GM21367 (cell line): ENCODE data around the gene TMEM132C.

Experiments
- ATAC-seq: cut with Tn5 transposase; IDR thresholded peaks from one replicate; pipeline ENCODE4 v1.9.1; 2021; ENCODE audit not compliant: unreplicated experiment

The TMEM132C gene

DNA sequence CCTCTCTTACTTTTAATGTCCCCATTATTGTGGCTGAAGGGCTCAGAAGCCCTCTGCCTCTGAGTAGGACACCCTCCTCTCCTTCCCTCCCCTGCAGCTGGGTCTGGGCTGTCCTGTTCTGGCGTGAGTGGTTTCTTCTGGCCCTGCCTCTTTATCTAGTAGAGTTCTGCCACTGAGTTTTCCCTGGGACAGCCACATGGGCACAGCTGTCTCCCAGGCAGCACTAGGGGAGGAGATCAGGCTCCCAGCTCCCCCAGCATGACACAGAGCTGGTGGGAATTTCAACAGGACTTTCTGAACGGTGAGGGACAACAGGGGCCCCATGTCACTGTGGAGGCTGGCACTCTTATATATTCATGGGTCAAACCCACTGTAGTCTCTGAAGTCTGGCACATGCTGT is 21.4 kb downstream of the TMEM132C start:
- no peak for ATAC-seq

DNA sequence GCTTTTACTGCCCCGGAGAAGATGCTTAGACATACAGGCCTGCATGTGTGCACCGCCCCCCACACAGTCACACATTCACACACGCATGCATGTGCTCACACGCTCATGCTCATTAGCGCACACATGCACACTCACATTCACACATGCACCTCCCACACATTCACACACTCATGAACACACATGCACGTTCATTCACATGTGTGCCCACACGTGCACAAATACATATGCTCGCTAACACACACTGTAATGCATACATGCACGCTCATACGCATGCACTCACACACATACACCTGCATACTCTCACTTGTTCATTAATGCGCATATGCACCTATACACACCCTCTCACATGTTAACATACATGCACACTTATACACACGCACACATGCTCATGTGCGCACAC is 21.9 kb downstream of the TMEM132C start:
- no peak for ATAC-seq

DNA sequence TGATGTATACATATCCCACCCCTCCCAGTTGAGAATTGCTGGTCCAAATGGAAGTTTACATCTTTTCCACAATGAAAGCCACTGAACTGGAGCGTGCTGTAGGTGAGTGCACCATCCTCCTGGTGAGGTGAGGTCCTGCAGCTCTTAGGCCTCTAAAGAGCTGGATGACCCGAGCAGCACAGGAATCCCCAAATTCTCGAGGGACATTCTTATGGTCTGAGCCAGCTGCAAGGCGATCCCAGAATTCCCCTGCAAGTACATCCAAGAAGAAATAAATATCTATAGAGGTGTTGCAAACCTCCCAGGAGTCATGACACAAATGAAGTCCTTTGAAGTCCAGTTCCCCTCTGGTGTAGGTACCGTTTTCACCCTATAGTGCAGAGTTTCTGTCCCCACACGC is 24.0 kb downstream of the TMEM132C start:
- no peak for ATAC-seq

DNA sequence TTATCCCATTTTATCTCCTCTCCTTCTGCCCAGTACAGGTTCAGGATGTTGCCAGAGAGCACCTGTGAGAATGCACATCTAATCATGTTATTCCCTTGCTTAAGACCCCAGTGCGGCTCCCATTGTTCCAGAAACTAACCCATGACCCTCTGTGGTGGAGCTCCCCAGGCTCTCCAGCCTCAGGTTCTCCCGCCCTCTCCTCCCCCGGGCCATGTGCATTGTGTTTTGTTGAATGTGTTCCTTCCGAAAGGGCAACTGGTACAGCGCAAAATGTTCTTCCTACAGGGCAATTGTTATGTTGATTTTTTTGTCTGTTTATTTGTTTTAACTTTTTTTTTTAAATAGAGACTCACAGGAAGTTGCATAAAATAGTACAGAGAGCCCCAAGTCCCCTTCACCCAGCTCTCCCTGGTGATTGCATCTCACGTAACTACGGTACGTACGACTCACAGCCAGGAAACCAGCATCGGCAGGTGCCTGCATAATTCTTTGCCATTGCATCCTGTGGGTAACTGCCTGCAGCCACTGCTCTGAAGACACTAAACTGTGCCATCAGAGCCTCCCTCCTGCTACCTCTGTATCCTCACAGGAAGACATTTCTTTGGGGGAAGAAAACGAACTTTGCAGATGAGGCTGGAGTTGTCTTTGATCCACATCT is 31.2 kb downstream of the TMEM132C start:
- no peak for ATAC-seq

DNA sequence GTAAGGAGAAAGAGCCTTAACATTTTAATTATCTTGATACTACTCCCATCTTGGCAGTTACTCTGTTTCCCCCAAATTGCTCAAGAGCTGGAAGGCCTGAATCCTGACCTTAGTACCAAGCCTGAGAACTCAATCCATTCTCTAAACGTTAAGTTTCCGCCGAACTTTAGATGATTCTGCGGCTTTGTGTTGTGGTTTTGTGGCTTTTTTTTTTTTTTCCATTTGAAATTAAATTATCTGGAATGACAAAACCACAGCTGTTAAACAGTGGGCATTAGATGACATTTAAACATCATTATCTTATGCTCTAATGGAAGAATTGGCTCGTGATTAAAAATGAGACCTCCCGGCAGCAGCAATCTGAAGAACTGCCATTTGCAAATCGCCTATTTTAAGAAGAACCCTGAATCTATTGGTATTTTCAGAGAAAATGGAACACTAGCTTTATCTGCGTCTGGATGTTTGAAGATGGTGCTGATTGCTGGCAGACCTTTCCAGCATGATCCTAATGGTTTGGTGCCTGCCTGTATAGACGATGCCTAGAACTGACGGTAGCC is 38.4 kb downstream of the TMEM132C start:
- ATAC-seq = no peak

DNA sequence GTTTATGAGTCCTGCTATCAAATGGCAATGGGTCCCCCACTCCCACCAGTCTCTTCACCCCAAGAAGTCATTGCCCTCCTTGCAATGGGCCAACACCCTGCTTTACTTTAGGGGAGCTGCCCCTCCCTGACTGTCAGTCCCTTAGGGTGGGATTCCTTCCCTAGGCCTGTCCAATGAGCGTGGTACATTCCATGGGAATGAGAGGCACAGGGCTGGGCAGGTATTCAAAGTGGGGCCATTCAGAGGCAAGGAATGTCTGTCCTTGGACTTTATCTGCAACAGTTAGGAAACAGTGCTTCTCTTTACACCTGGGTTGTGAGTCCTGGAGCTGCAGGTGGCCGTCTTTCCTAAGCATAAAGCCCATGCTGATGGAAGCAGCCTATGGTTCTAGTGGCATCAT is 40.8 kb downstream of the TMEM132C start:
- ATAC-seq = no peak

DNA sequence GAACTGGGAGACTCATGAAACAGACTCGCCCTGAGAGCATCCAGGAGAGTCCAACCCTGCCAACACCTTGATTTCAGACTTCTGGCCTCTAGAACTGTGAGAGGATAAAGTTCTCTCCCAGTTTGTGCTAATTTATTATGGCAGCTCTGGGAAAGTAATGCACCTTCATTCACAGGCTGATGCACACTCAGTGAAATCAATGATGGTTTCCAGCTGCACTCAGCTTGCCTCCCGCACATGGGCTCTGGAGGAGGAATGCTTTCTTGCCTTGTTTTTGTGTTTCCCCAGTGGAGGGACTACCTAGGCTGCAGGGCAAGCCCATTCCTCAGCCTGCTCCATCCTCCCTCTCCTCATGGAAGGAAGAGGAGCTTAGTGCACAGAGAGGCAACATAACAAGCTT is 45.7 kb downstream of the TMEM132C start:
- ATAC-seq = no peak

DNA sequence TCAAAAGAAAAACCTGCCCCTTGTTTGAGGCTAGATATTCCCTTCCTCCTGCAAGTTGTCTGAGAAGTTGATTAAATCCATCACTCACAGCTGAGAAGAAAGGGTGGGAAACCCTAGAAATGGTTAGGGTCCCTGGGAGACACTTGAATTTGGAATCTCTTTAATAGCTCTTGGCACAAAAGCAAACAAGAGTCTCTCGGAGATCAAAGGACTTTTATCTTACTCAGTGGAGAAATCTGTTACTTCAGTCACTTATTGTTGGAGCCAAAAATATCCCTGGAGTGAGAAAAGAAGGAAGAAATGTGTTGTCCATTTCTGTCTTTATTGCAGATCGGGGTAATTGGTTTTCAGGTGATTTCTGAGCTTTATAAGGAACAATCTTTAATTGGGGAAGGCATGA is 47.0 kb downstream of the TMEM132C start:
- no peak for ATAC-seq

DNA sequence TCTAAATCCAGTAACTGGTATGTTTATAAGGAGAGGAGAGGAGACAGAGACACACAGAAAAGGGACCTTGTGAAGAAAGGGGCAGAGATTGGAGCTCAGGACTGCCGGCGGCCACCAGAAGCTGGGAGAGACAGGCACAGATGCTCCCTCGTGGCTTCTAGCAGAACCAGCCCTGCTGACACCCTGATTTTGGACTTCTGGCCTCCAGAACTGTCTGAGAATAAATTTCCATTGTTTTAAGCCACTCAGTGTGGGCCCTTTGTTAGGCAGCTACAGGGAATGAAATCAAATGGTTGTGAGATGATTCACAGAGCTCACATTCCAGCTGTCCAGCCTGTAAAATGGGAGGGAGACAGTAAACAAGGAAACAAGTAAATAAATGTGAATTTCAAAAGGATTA is 47.6 kb downstream of the TMEM132C start:
- ATAC-seq = no peak

DNA sequence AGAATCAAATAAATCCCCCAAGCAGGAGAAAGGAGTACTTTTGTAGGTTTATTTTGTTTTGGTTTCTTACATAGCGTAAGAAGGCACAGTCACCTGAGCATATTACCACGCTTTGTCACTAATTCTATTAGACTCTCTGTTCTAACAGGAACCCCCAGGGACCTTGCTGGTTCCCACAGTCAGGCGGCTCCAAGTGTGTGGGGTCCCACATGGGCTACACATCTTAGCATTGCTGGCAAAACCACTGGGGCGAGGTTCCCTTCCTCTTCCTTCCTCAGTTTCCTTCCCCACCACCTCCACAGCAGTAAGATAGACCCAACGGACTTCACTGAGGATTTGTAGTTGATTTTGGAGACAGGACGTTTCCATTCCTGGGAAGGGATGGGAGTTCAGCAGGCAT is 49.1 kb downstream of the TMEM132C start:
- ATAC-seq = no peak

DNA sequence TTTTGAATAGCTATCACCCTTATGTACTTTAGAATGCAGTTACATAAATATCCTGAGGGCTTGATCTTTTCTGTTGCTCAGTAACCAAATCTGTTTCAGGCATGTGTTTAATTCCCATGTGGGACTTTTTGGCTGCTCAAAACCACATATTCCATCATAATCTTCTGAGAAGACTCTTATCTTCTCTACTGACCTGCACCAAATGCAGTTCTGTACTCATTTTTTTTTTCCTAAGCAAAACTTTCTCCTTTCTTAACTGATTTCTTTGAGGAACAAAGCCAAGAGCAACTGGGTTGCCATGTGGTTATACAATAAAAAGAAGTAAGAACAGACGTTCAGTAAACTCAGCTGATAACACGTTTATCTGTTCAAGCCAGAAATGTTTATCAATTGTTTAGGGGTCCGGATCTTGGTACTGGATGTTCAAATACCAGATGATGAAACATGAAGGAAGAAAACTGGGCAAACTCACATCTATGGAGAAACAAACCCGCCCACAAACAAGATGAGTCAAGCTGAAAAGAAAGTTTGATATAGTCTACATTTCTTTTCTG is 50.1 kb downstream of the TMEM132C start:
- ATAC-seq = no peak

DNA sequence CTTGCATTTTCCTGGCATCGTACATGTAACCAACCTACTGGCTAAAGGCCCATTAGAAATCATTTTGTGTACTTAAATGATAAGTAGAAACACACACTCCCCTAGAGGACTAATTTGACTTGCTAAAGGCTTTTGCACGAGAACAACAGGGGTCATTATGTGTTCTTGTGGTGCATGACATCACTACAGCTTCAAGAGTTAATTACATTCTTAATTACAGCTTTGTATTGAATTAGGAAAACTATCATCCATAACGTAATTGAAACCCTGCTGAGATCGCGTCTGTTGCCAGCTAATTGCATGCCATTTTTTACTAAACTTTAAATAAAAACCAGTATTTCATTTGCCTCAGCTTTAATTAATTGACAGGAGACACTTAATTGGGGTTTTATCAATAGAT is 51.4 kb downstream of the TMEM132C start:
- no peak for ATAC-seq

DNA sequence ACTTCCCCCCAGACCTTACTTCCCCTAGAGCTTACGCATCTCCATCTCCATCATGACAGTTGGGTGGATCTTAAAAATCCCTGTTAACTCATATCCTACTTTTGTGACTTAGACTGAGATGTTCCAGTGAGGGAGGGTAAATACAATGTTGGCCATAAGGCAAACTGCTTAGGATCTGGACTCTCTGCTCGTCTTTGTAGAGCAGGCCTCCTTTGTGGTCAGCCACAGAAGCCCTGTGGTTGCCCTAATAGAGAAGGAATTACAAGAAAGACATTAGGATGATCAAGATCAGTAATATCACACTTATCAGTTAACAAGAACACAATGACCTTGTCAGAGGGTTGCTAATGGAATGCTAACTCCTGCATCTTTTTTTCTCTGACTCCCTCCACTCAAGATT is 52.0 kb downstream of the TMEM132C start:
- no peak for ATAC-seq

DNA sequence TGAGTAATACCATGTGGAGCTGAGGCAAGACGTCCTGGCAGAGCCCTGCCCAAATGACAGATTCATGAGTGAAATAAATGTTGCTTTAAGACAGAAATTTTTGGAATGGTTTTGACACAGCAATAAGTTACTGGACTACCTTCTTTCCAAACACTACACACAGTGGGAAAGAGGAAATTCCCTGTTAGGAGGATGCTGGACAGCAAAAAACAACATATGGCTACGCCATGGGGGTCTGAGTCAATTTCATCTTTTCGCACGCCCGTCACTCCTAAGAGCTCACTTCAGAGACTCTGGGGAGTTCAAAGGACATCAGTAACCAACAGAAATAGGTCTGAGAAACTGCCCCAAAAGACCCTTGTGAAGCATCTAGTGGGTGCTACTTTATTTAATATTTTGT is 55.4 kb downstream of the TMEM132C start:
- no peak for ATAC-seq

DNA sequence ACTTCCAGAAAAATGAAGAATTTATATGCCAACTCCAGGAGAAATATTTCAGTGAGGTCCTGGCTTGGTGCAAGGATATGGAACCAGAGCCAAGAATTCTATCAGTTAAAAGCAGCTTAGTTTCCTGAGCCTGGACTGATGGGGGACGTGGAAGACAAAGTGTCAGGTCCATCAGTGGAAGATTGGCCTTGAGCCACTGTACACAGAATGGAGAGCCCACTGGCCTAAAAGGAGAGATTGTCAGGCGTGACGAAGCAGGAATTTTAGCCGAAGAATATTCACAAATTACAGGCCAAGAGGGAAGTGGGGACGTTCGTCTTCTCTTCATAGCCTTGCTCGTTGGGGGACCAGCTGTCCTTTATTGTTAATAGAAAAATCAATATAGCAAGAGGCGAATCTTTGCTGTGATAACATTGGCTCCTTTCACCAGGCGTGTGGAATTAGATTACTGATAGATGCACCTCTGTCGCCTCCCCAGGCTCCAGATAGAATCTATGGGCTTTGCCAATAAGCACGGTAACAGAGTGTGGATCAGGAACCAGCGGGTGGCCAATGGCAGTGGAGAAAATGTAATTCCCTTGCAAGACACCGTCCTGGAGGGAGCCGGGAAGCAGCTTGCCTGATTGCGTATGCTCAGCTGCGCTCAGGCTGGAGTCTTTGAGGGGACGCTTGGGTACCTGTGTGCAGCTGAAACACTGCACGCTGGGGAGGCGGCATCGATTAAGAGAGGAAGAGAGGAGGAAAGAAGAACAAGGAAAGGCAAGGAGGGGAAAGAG is 56.4 kb downstream of the TMEM132C start:
- ATAC-seq = no peak

DNA sequence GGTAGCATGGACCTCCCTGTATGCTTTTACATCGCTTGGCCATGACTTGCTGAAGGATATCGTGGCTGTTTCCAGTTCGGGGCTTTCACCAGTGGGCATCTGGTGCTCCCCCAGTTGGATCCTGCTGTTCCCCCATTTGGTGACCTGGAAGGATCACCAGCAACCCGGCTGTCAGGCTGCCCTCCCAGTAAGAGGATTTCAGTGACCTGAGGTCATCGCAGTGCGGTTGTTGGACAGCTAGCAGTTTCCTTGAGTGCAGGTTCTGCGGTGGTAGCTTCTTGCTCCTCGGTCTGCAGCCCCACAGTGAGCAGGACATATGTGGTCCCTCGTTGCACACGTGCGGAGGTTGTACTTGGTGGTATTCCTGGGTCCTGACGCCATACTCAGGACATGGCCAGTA is 58.7 kb downstream of the TMEM132C start:
- ATAC-seq = no peak

DNA sequence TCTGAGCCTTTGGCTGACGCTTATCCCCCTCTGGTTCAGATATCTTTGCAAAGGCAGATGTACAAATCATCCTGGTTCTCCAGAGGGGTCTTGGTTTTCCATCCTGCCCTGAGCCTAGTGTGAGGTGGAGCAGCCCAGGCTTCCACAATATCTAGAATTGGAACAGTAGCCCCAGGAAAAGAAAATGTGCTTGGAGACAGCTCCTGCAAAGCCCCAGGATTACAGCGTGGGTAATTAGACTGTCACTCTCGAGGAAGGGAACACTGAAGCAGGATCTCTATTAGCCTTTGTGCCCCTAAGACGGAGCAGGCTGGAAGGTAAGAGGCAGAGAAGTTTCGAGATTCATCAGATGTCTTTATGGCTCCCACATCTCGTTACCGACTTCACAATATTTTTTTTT is 59.4 kb downstream of the TMEM132C start:
- no peak for ATAC-seq

DNA sequence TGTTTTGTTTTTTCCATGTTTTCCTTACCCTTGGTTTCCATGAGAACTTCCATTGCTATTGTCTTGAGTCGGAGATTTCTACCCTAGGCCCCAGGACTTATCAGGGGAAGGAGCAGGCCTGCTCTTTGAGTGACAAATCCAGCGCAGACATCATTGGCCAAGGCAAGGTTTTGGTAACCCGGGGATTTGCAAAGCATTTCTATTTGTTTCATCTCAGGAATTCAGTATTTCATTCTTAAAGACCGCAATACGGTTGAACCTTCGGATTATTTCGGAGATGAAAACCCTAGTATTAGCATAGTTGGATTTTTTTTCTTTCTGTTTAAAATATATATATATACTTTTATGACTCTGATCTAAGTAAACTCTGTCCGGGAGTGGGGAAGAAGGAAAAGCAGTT is 62.0 kb downstream of the TMEM132C start:
- no peak for ATAC-seq

DNA sequence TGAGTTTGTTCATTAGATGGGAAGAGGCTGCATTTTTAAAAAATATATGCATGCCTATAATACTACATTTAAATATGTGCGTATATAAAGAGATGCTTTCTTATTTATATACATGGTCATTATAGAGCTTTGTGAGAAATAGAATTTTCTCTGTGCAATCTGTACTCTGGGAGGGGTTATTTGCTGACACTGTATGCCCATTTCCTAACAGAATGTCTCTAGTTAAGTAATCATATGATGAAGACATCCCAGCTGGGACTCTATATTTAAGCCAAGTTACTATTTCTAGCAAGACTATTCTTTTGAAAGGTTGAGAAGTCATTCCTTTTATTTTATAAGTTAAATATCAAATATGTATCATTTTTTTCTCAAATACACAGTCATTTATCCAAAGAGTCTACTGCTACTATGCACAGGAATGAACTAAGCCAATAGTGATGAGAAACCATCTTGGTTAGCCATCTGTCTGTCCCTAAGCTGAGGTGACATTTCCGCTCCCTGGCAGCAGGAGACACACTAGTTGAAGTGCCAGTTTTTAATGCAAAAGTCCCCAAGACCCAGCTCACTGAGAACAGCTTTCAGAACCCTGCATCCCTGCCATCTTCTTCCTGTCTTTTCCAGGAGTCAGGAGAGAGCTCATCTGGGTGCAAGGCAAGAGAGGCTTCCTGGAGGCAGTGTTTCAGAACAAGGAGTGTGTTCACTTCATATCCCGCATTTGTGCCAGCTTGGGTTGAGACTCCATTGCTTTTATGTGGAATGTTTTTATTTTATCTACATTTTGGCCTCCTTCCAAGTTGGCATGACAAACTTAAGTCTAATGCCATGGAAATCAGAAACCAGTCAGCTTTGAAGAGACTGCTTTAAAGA is 69.5 kb downstream of the TMEM132C start:
- no peak for ATAC-seq

DNA sequence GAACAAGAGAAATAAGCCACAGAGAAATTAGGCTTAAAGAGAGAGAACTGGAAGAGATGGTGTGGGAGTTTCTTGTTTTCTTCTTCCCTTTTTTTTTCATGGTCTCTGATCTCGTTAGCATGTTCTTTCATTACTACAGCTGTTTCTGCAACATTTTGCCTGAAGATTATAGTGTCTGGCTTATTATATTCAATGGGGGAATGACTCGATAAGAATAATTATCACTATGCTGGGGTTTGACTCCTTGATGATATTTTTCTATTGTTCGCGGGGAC is 70.0 kb downstream of the TMEM132C start:
- no peak for ATAC-seq

DNA sequence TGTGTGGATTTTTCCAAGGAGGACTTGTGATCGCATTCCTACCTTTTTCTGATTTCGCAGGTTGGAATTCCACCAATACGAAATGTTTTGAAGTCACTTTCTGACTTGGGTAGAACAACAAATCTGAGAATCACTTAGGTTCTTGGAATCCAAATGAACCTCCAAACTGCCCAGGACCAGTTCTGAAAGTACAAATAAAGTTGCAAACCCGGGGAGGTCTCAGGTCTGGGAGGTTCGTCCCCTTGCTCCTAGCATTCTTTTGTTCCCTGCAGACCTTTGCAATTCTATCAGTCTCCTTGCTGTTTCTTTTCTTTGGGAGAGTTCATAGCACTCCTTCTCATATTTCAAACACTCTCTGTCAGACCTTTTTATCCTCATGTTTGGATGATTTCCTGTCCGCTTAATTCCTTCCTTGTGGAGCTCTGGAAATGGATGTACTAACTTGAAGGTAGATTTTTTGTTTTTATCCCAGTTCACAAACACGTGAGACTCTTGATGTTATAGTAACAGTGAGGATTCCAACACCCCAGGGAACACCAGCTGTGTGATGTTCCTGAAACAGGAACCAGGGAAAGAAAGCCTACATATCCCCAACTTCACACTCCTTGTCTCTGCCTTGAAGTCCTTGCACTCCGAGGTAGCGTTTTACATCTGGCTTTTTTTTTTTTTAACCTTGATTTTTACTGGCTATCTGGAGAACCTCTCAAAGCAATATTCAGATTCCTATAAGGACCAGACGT is 70.6 kb downstream of the TMEM132C start:
- ATAC-seq = no peak
